ENCODE measurements around the gene DNM3.

The DNM3 gene

GRCh38 chr1:171919891-171920887 lies 78.9 kb downstream of the DNM3 start:
- DNase-seq (ENCODE audit: low spot score), result no peak

GRCh38 chr1:171922999-171923398 lies 81.7 kb downstream of the DNM3 start:
- DNase-seq (ENCODE audit: low spot score), result no peak

- DNase-seq (ENCODE audit: low spot score), result no peak
Measured at GRCh38 chr1:171929121-171929520, 87.8 kb downstream of the DNM3 start.

DNA sequence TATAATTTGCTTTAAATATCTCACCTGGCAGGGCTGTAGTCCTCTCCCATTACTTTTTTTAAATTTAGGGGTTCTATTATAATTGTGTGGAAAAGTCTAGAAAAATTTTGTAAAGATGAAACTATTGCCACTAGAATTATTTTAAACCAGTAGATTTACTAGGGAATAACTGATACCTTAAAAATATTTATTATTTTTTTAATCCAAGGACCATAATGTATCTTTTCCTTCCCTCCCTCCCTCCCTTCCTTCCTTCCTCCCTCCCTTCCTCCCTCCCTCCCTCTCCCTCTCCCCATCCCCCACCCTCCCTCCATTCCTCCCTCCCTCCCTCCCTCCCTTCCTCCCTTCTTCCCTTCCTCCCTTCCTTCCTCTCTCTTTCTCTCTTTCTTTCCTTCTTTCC lies 90.5 kb downstream of the DNM3 start:
- DNase-seq (ENCODE audit: low spot score), result no peak

- no peak for DNase-seq (ENCODE audit: low spot score)
Measured at GRCh38 chr1:171934664-171935063, 93.4 kb downstream of the DNM3 start.

- no peak for DNase-seq (ENCODE audit: low spot score)
Measured at GRCh38 chr1:171935086-171935485, 93.8 kb downstream of the DNM3 start.

DNA sequence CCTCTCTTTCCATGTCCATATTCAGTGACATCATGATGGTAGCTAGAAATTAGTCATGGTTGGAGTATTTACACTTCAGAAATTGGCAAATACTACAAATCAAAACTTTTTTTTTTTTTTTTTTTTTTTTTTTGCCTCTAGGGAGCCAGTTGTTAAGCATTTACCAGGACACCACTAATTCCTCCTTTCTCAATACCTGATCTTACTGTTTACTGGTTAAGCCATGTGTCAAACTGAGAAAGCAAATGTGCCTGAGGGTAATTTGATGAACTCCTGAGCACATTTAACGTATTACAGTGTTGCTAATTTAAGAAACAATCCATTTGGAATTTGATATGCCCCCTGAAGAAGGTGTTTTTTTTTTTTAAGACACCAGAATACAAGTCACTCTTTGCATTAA lies 94.4 kb downstream of the DNM3 start:
- no peak for DNase-seq (ENCODE audit: low spot score)

DNA sequence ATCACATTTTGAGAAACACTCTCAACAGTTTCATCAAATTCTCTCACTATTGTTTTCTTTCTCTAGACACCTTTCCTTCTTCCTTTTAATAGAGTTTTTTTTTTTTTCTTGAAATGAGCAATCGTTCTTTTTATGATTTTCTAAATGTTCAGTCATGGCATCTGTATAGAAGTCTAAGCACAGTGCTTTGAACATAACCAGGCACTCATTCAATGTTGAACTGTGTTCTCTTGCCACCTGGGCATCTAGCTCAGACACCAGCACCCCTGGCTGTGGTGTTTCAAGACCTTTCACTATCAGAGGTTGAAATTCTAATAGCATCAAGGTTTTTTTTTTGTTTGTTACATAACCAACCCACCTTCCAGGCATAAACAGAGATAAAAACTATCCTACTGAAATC lies 96.6 kb downstream of the DNM3 start:
- no peak for DNase-seq (ENCODE audit: low spot score)

GRCh38 chr1:171939740-171940139 lies 98.4 kb downstream of the DNM3 start:
- no peak for DNase-seq (ENCODE audit: low spot score)

- no peak for DNase-seq (ENCODE audit: low spot score)
Measured at GRCh38 chr1:171940368-171940767, 99.1 kb downstream of the DNM3 start.

- no peak for DNase-seq (ENCODE audit: low spot score)
Measured at GRCh38 chr1:171941920-171942319, 100.6 kb downstream of the DNM3 start.

GRCh38 chr1:171943973-171944561 lies 102.8 kb downstream of the DNM3 start:
- DNase-seq (ENCODE audit: low spot score), result no peak

DNA sequence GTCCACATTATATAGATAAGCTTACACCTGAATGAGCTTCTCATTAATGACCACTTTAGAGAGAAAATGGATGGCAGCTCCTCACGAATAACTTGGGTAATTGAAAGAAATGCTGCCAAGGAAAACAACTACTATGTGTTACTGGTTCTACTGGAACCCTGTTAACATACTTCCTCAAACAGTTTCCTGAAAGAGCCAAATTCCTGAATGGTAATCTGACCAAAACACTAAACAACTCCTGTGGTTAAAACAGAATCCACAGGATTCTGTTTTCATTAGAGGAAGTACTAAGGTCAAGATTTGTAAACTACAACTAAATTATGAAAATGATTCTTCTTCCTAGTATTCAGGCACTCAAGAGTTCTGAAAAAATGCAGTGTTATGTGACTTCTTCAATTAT lies 107.2 kb downstream of the DNM3 start:
- no peak for DNase-seq (ENCODE audit: low spot score)

GRCh38 chr1:171949316-171949715 lies 108.0 kb downstream of the DNM3 start:
- no peak for DNase-seq (ENCODE audit: low spot score)

DNA sequence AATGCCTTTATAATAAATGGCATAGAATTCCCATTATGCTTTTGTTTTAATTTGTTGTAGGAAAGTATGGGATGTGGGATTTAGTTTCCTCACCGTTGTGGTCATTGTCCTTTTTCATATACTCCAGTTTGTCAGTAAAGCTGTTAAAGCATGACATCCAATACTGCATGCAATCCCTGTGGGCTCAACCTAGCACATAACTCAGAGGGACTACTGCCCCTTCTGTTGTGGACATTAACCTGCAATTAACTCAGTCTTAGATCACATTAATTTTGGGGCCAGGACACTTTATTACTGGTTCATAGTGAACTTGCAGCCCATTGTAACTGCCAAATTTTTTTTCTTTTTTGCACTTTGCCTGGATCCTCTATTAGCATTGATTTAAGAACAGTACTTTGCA lies 112.5 kb downstream of the DNM3 start:
- no peak for DNase-seq (ENCODE audit: low spot score)

DNA sequence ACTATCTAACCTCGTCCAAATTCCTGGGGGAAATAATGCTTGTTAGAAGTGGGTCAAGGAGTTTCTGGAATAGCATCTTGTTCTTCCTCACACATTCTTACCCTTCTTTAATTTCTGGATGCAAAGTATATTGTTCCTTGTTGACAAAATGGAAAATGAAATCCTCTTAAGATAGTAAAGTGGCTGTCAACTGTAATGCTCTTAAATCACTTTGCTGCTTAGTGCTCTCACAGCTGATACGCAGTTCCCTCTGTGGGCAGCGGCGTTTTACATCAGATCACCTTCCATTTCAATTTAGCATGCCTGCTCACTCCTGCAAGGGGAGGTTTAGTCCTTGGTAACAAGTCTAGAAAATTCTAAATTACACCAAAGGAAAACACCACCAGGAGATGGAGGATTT lies 113.1 kb downstream of the DNM3 start:
- no peak for DNase-seq (ENCODE audit: low spot score)

DNA sequence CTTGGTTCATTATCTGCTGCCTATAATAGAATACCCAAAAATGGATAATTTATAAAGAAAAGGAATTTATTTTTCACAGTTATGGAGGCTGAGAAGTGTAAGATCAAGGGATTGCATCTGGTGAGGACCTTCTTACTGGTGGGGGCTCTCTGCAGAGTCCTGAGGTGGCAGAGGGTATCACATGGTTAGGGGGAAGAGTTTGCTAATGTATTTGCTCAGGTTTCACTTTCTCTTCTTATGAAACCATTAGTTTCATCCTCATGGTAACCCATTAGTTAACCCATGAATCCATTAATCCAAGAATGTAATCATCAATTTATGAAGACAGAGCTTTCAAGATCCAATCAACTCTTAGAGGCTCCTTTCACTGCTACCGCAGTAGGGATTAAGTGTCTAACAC lies 120.6 kb downstream of the DNM3 start:
- DNase-seq (ENCODE audit: low spot score), result no peak

DNA sequence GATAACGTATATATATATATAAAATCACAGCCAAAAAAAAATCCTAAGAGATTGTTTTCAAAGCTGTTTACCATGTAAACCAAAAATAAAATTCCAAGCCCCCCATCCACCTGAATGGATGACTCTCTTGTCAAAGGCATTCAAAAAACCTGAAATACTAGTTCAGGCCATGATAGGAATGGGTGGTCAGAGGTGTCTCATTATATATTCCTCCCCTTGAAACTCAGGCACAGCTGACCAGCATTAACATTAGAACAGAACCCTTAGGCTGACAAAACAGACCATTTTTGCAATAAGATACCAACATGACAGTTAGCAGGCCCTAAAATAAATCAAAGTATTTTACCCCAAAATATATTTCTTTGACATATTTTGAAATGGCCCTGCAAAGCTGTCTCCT lies 122.5 kb downstream of the DNM3 start:
- DNase-seq (ENCODE audit: low spot score), result no peak

DNA sequence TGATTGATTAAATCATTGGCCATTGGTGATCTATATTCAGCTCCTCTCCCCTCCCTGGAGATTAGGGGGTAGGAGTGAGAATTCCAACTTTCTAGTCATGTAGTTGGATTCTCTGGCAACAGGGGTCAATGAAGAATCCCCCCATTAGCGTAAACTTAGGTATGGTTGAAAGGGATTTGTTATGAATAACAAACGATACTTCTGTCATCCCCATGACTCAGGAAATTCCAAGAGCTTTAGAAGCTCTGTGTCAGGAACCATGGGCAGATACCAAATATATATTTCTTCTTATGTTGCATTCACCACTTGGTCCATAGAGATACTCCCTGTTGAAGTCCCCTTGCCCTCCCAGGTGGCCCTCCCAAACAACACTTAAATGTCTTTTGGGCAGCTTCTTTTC lies 124.5 kb downstream of the DNM3 start:
- no peak for DNase-seq (ENCODE audit: low spot score)

DNA sequence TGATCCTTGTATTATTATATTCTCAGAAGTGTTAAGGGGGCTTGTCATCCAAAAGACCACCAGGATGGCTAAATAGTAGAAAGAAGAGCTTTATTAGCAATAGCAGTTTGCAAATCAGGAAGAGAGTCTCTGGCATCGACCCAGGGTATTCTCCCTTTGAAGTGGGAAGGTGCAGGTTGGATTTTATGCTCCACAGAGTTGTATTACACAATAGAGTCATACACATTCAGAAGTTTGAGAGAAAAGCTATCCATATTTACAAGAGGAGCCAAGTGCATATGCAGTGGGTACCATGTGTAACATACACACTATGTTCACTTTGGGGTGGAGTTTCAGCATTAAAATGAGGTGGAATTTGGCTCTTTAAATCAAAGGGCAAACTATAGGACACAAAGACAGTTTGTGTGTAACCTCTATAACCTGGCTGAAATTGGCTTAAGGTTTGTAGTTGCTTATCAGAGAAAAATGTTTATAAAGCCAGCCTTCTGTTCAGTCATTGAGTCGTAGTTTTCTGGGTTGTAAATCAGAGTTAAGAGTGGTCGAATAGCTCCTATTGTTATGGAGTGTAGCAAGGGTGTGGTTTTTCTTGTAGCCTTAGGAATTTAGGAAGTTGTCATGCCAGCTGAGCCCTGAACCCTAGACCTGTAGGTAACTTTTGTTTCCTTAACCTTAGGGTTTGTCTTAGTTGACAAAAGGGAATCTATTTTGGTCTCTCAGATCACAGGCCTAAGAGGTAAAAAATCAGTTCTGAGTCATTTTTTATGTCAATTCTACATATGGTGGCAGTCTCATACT lies 125.3 kb downstream of the DNM3 start:
- DNase-seq (ENCODE audit: low spot score), result no peak

DNA sequence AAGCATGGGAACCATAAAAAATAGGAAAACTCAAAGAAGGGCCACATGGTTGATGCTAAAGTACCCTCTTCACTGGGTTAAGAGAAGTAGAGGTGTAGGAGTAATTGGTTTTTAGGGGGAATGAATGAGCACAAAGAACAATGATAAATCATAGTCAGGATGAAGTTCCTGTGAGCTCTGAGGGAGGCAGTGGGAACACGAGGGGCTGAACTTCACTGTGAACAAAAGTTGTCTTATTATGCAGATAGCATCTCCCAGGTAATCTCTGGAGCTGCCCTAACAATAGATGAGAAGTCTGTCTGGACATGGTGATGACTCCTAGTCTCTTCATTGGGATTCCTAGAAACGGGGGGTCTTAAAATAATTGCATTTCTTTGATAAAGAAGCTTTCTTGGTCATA lies 127.9 kb downstream of the DNM3 start:
- no peak for DNase-seq (ENCODE audit: low spot score)

- DNase-seq (ENCODE audit: low spot score), result no peak
Measured at GRCh38 chr1:171969813-171970212, 128.5 kb downstream of the DNM3 start.

DNA sequence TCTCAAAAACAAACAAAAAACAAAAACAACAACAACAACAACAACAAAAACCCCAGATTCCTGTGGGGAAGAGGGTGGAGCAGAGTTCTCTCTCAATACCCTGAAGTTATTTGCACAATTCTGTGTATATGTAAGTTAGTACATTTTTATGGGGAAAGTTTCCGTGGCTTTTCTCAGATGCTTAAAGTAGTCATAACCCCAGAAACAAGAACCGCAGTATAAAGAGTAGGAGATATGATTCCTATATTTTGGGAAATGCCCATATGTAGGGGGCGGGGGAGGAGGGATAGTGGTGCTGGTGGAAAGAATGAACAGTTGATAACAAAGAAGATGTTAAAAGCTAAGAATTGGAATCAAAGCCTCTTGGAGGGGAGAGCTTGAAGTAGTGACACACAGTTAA lies 131.5 kb downstream of the DNM3 start:
- DNase-seq (ENCODE audit: low spot score), result no peak
